ENCODE measurements around the gene CFAP299.
A peak's percentile ranks its signal among the peaks of the same experiment; 100 is the strongest.
"Not testable (repeated sequence)": the region's sequence is repeated elsewhere in the genome, so short reads cannot be mapped to it uniquely, and the experiment has no call there.

CFAP299 gene

GRCh38 chr4:80637190-80637589, 301.7 kb downstream of the CFAP299 start:
- no peak overlapping the region for H3K27ac Mint-ChIP-seq
- no peaks in the 10 kb centered on the region for H3K9me3 Mint-ChIP-seq (ENCODE audit: low read depth)
- H3K4me3 Mint-ChIP-seq, result no peak overlapping the region
- no peaks in the 10 kb centered on the region for H3K27me3 Mint-ChIP-seq
- H3K4me1 Mint-ChIP-seq (ENCODE audit: low read depth), result no peaks in the 10 kb centered on the region
- H3K36me3 Mint-ChIP-seq, result peaks cover 2% of the 10 kb centered on the region

GRCh38 chr4:80646061-80646460, 310.5 kb downstream of the CFAP299 start:
- no peaks in the 10 kb centered on the region for H3K9me3 Mint-ChIP-seq (ENCODE audit: low read depth)
- H3K36me3 Mint-ChIP-seq, result peaks cover 2% of the 10 kb centered on the region
- no peak overlapping the region for H3K27ac Mint-ChIP-seq
- H3K4me3 Mint-ChIP-seq, result no peak overlapping the region
- H3K27me3 Mint-ChIP-seq, result no peaks in the 10 kb centered on the region
- H3K4me1 Mint-ChIP-seq (ENCODE audit: low read depth), result no peaks in the 10 kb centered on the region

GRCh38 chr4:80655662-80656061, 320.1 kb downstream of the CFAP299 start:
- H3K27ac Mint-ChIP-seq, result no peak overlapping the region
- H3K9me3 Mint-ChIP-seq (ENCODE audit: low read depth), result peaks cover 3% of the 10 kb centered on the region
- no peak overlapping the region for H3K4me3 Mint-ChIP-seq
- no peaks in the 10 kb centered on the region for H3K4me1 Mint-ChIP-seq (ENCODE audit: low read depth)
- H3K36me3 Mint-ChIP-seq, result peaks cover 3% of the 10 kb centered on the region
- no peaks in the 10 kb centered on the region for H3K27me3 Mint-ChIP-seq

- H3K4me1 Mint-ChIP-seq (ENCODE audit: low read depth); H3K27ac Mint-ChIP-seq; H3K9me3 Mint-ChIP-seq (ENCODE audit: low read depth); H3K36me3 Mint-ChIP-seq; H3K27me3 Mint-ChIP-seq; H3K4me3 Mint-ChIP-seq: not testable (repeated sequence)
These were observed 334.6 kb downstream of the CFAP299 start for GRCh38 chr4:80670118-80670517.

- H3K9me3 Mint-ChIP-seq (ENCODE audit: low read depth), result no peaks in the 10 kb centered on the region
- H3K4me1 Mint-ChIP-seq (ENCODE audit: low read depth), result peaks cover 17% of the 10 kb centered on the region
- H3K4me3 Mint-ChIP-seq, result no peak overlapping the region
- H3K27ac Mint-ChIP-seq, result no peak overlapping the region
- H3K36me3 Mint-ChIP-seq, result peaks cover 5% of the 10 kb centered on the region
- no peaks in the 10 kb centered on the region for H3K27me3 Mint-ChIP-seq
These were observed 342.9 kb downstream of the CFAP299 start for GRCh38 chr4:80678413-80678812.

GRCh38 chr4:80680934-80681333, 345.4 kb downstream of the CFAP299 start:
- H3K27me3 Mint-ChIP-seq, result no peaks in the 10 kb centered on the region
- H3K9me3 Mint-ChIP-seq (ENCODE audit: low read depth), result no peaks in the 10 kb centered on the region
- peaks cover 3% of the 10 kb centered on the region for H3K36me3 Mint-ChIP-seq
- peaks cover 17% of the 10 kb centered on the region for H3K4me1 Mint-ChIP-seq (ENCODE audit: low read depth)
- H3K27ac Mint-ChIP-seq, result no peak overlapping the region
- H3K4me3 Mint-ChIP-seq, result no peak overlapping the region

- Mint-ChIP-seq H3K36me3 (peaks cover 4% of the 10 kb centered on the region), H3K4me3 (no peak overlapping the region), H3K27ac (no peak overlapping the region), H3K9me3 (ENCODE audit: low read depth) (no peaks in the 10 kb centered on the region), H3K27me3 (peaks cover 5% of the 10 kb centered on the region), H3K4me1 (ENCODE audit: low read depth) (no peaks in the 10 kb centered on the region)
These were observed 349.7 kb downstream of the CFAP299 start for GRCh38 chr4:80685214-80685613.

- not testable (repeated sequence) for H3K36me3 Mint-ChIP-seq; H3K4me3 Mint-ChIP-seq; H3K4me1 Mint-ChIP-seq (ENCODE audit: low read depth); H3K9me3 Mint-ChIP-seq (ENCODE audit: low read depth); H3K27ac Mint-ChIP-seq; H3K27me3 Mint-ChIP-seq
These were observed 352.2 kb downstream of the CFAP299 start for GRCh38 chr4:80687736-80688135.

GRCh38 chr4:80694171-80694570, 358.6 kb downstream of the CFAP299 start:
- Mint-ChIP-seq H3K9me3 (ENCODE audit: low read depth) (no peaks in the 10 kb centered on the region), H3K27me3 (no peaks in the 10 kb centered on the region), H3K36me3 (peaks cover 4% of the 10 kb centered on the region), H3K4me1 (ENCODE audit: low read depth) (no peaks in the 10 kb centered on the region), H3K4me3 (no peak overlapping the region), H3K27ac (no peak overlapping the region)

- Mint-ChIP-seq H3K4me1 (ENCODE audit: low read depth) (peaks cover 27% of the 10 kb centered on the region), H3K4me3 (no peak overlapping the region), H3K9me3 (ENCODE audit: low read depth) (no peaks in the 10 kb centered on the region), H3K27me3 (no peaks in the 10 kb centered on the region), H3K27ac (no peak overlapping the region), H3K36me3 (peaks cover 5% of the 10 kb centered on the region)
These were observed 369.8 kb downstream of the CFAP299 start for GRCh38 chr4:80705311-80705710.

- peaks cover 36% of the 10 kb centered on the region for H3K4me1 Mint-ChIP-seq (ENCODE audit: low read depth)
- H3K27ac Mint-ChIP-seq, result peak overlapping the region; percentile 41
- peaks cover 2% of the 10 kb centered on the region for H3K36me3 Mint-ChIP-seq
- H3K4me3 Mint-ChIP-seq, result no peak overlapping the region
- H3K27me3 Mint-ChIP-seq, result no peaks in the 10 kb centered on the region
- H3K9me3 Mint-ChIP-seq (ENCODE audit: low read depth), result peaks cover 3% of the 10 kb centered on the region
These were observed 373.7 kb downstream of the CFAP299 start for GRCh38 chr4:80709082-80709869.

- Mint-ChIP-seq H3K27ac (no peak overlapping the region), H3K9me3 (ENCODE audit: low read depth) (peaks cover 3% of the 10 kb centered on the region), H3K27me3 (no peaks in the 10 kb centered on the region), H3K4me3 (no peak overlapping the region), H3K36me3 (peaks cover 2% of the 10 kb centered on the region), H3K4me1 (ENCODE audit: low read depth) (peaks cover 47% of the 10 kb centered on the region)
These were observed 375.4 kb downstream of the CFAP299 start for GRCh38 chr4:80710748-80711451.

- Mint-ChIP-seq H3K4me3 (no peak overlapping the region), H3K27ac (no peak overlapping the region), H3K9me3 (ENCODE audit: low read depth) (peaks cover 3% of the 10 kb centered on the region), H3K4me1 (ENCODE audit: low read depth) (peaks cover 47% of the 10 kb centered on the region), H3K27me3 (no peaks in the 10 kb centered on the region), H3K36me3 (peaks cover 2% of the 10 kb centered on the region)
These were observed 376.4 kb downstream of the CFAP299 start for GRCh38 chr4:80711956-80712355.

- Mint-ChIP-seq H3K27ac (no peak overlapping the region), H3K9me3 (ENCODE audit: low read depth) (peaks cover 10% of the 10 kb centered on the region), H3K36me3 (peaks cover 2% of the 10 kb centered on the region), H3K4me1 (ENCODE audit: low read depth) (peaks cover 36% of the 10 kb centered on the region), H3K27me3 (no peaks in the 10 kb centered on the region), H3K4me3 (no peak overlapping the region)
These were observed 377.9 kb downstream of the CFAP299 start for GRCh38 chr4:80713409-80713808.

- no peaks in the 10 kb centered on the region for H3K27me3 Mint-ChIP-seq
- no peak overlapping the region for H3K4me3 Mint-ChIP-seq
- peaks cover 13% of the 10 kb centered on the region for H3K4me1 Mint-ChIP-seq (ENCODE audit: low read depth)
- H3K36me3 Mint-ChIP-seq, result peaks cover 10% of the 10 kb centered on the region
- H3K9me3 Mint-ChIP-seq (ENCODE audit: low read depth), result peaks cover 23% of the 10 kb centered on the region
- H3K27ac Mint-ChIP-seq, result no peak overlapping the region
These were observed 381.7 kb downstream of the CFAP299 start for GRCh38 chr4:80717204-80717603.
